Measurements from ENCODE around the gene CTAG2.
A peak's percentile ranks its signal among the peaks of the same experiment; 100 is the strongest.
"Not testable (repeated sequence)": the region's sequence is repeated elsewhere in the genome, so short reads cannot be mapped to it uniquely, and the experiment has no call there.

The CTAG2 gene

DNA sequence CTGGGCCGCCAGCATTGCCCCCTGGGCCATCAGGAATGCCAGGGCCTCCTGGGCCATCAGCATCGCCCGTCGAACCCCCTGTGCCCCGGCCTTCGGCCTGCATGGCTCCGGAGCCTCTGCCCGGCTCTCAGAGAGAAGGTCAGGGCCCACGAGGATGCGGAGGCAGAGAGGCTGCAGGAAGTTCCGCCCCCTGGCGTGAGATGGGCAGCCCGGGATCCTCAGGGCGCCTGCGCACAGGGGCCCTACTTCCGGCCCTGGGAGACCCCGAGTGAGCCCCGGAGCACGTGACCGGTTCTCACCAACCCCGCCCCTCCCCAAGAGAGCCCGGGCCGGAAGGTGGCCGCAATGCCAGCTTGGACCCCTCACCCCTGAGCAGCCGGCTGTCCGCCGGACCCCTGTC lies at the start of gene CTAG2:
Gene CTAG2, minus strand, starts transcription at position 167 of the 400 bp plus-strand sequence. Its CDS starts 64 bp downstream, at position 103.
- ATAC-seq = not testable (repeated sequence)

DNA sequence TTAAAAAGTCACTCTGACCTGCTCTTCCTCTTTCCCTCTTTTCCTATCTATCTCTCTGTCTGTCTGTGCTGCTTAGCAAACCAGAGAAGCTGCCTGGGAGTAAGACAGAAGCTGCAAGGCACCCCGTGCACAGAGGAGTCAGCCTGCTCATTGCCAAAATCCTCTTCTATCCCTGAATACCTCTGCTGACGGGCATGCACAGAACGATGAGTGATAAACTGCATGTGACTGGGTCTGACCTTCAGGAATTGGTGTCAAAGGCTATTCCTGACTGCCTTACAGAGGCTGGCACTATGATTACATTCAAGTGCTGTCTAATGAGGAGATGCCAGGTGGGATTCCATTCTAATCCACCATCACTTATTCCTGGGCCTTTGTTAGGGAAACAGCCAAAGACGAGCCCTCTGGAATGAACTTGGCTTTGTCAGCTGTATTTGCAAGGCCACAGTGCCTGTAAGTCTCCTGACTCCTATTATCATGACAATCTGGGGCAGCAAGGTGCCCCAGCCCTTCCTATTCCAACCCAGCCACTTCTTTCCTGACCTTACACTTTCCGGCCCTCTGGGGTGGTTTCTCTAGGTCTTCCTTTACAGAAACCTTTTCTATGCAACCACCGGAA lies 45.4 kb upstream of the CTAG2 start:
- TF ChIP-seq ESRRG (CRISPR knock-in tag; IDR thresholded peaks at IDR 0.05) (no peak), OSR1 (CRISPR knock-in tag; IDR thresholded peaks at IDR 0.05) (no peak), ZNF8 (CRISPR knock-in tag; IDR thresholded peaks at IDR 0.05) (no peak), CSRNP3 (CRISPR knock-in tag; IDR thresholded peaks at IDR 0.05) (no peak), SNAI2 (CRISPR knock-in tag; IDR thresholded peaks at IDR 0.05) (no peak), ARNTL (CRISPR knock-in tag; IDR thresholded peaks at IDR 0.05; ENCODE audit: borderline replicate concordance, low read depth) (no peak), RARB (CRISPR knock-in tag; IDR thresholded peaks at IDR 0.05) (no peak)
- TF ChIP-seq, protein P1, sequence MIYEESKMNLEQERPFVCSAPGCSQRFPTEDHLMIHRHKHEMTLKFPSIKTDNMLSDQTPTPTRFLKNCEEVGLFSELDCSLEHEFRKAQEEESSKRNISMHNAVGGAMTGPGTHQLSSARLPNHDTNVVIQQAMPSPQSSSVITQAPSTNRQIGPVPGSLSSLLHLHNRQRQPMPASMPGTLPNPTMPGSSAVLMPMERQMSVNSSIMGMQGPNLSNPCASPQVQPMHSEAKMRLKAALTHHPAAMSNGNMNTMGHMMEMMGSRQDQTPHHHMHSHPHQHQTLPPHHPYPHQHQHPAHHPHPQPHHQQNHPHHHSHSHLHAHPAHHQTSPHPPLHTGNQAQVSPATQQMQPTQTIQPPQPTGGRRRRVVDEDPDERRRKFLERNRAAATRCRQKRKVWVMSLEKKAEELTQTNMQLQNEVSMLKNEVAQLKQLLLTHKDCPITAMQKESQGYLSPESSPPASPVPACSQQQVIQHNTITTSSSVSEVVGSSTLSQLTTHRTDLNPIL (CRISPR knock-in tag; IDR thresholded peaks at IDR 0.05; ENCODE audit: low read depth) = no peak
- no peak for ATAC-seq

- TF ChIP-seq PPARA (CRISPR knock-in tag; IDR thresholded peaks at IDR 0.05; ENCODE audit: borderline replicate concordance) = no peak
- no peak for TF ChIP-seq ZNF565 (CRISPR knock-in tag; conservative IDR thresholded peaks at IDR 0.05; ENCODE audit: low read depth)
- no peak for TF ChIP-seq OSR1 (CRISPR knock-in tag; IDR thresholded peaks at IDR 0.05)
- no peak for TF ChIP-seq TCF4 (CRISPR knock-in tag; IDR thresholded peaks at IDR 0.05; ENCODE audit: borderline replicate concordance)
- TF ChIP-seq ZFP30 (CRISPR knock-in tag; IDR thresholded peaks at IDR 0.05) = no peak
- TF ChIP-seq SNAI2 (CRISPR knock-in tag; IDR thresholded peaks at IDR 0.05) = no peak
- no peak for TF ChIP-seq TOX (CRISPR knock-in tag; IDR thresholded peaks at IDR 0.05; ENCODE audit: borderline replicate concordance)
- no peak for TF ChIP-seq CSDC2 (CRISPR knock-in tag; IDR thresholded peaks at IDR 0.05)
- no peak for TF ChIP-seq GLIS3 (CRISPR knock-in tag; IDR thresholded peaks at IDR 0.05)
- TF ChIP-seq, protein P1 (CRISPR knock-in tag; IDR thresholded peaks at IDR 0.05; ENCODE audit: low read depth) = no peak
- TF ChIP-seq CSRNP3 (CRISPR knock-in tag; IDR thresholded peaks at IDR 0.05) = no peak
Observed at GRCh38 chrX:154696676-154697045, 43.3 kb upstream of the CTAG2 start.

GRCh38 chrX:154695911-154696675 lies 42.7 kb upstream of the CTAG2 start:
- ATAC-seq = peak; percentile 95
- TF ChIP-seq CSDC2 (CRISPR knock-in tag; IDR thresholded peaks at IDR 0.05) = no peak
- TF ChIP-seq TOX (CRISPR knock-in tag; IDR thresholded peaks at IDR 0.05; ENCODE audit: borderline replicate concordance) = no peak
- TF ChIP-seq, protein P1 (CRISPR knock-in tag; IDR thresholded peaks at IDR 0.05; ENCODE audit: low read depth) = no peak
- no peak for TF ChIP-seq ZNF8 (CRISPR knock-in tag; IDR thresholded peaks at IDR 0.05)
- no peak for TF ChIP-seq GLIS3 (CRISPR knock-in tag; IDR thresholded peaks at IDR 0.05)
- TF ChIP-seq CSRNP3 (CRISPR knock-in tag; IDR thresholded peaks at IDR 0.05) = no peak
- no peak for TF ChIP-seq ARNTL (CRISPR knock-in tag; IDR thresholded peaks at IDR 0.05; ENCODE audit: borderline replicate concordance, low read depth)
- TF ChIP-seq POU6F1 (CRISPR knock-in tag; IDR thresholded peaks at IDR 0.05; ENCODE audit: borderline replicate concordance, low read depth) = no peak
- no peak for TF ChIP-seq TCF4 (CRISPR knock-in tag; IDR thresholded peaks at IDR 0.05; ENCODE audit: borderline replicate concordance)

More at GRCh38 chrX:154696676-154697045, 43.3 kb upstream of the CTAG2 start:
- peak; percentile 35 for ATAC-seq

All from SK-N-SH treated with all-trans-retinoic acid at 6 μM for 48 hours (cell line).